ENCODE data around the gene TRMT112. TPM values are rescaled to one million over a fixed set of nuclear protein-coding genes. Genes with fewer than 3 reads are reported as not detected.

Gene TRMT112
- total RNA-seq, 1 donor from 2014 or later, result 156 TPM

- TF ChIP-seq CTCF (IDR thresholded peaks at IDR 0.05), result no peak
- intact Hi-C loops (cut with micrococcal nuclease), result no loop called here
- Mint-ChIP-seq H3K27ac (peak overlapping the region; percentile 94), H3K9me3 (no peaks in the 10 kb centered on the region), H3K4me3 (peak overlapping the region; percentile 90), H3K36me3 (ENCODE audit: low read depth) (peaks cover 28% of the 10 kb centered on the region), H3K4me1 (peaks cover 71% of the 10 kb centered on the region), H3K27me3 (no peaks in the 10 kb centered on the region)
- ChIA-PET CTCF (interaction anchor here (9.2 kb wide), 1 partner anchor 22 kb away, joined by 69 read pairs; the partner anchor contains the start of genes PRDX5 and TRMT112), POLR2A (interaction anchor here (0.6 to 5.3 kb wide), 2 partner anchors 21 to 512 kb away, joined by 4 to 94 read pairs; partner anchors contain the start of genes PRDX5 and TRMT112)
- DNase-seq, result no peak
- ATAC-seq (ENCODE audit: low read depth), result no peak
These were observed 21.4 kb upstream of the TRMT112 start for GRCh38 chr11:64338716-64339115.

- POLR2A ChIA-PET, result interaction anchor here (0.6 to 5.3 kb wide), 3 partner anchors 20 to 513 kb away, joined by 4 to 94 read pairs (median 4); partner anchors contain the start of genes PRDX5 and TRMT112
- no peaks in the 10 kb centered on the region for H3K27me3 Mint-ChIP-seq
- peaks cover 74% of the 10 kb centered on the region for H3K4me1 Mint-ChIP-seq
- TF ChIP-seq CTCF (IDR thresholded peaks at IDR 0.05), result no peak
- DNase-seq (no peak), ATAC-seq (ENCODE audit: low read depth) (no peak)
- H3K4me3 Mint-ChIP-seq, result no peak overlapping the region
- H3K9me3 Mint-ChIP-seq, result no peaks in the 10 kb centered on the region
- CTCF ChIA-PET, result interaction anchor here (9.2 kb wide), 1 partner anchor 21 kb away, joined by 69 read pairs; the partner anchor contains the start of genes PRDX5 and TRMT112
- H3K36me3 Mint-ChIP-seq (ENCODE audit: low read depth), result peaks cover 24% of the 10 kb centered on the region
- intact Hi-C loops (cut with micrococcal nuclease), result no loop called here
- peak overlapping the region; percentile 41 for H3K27ac Mint-ChIP-seq
These were observed 20.3 kb upstream of the TRMT112 start for GRCh38 chr11:64337538-64338249.

GRCh38 chr11:64334764-64335735, 17.7 kb upstream of the TRMT112 start:
- Mint-ChIP-seq H3K27me3 (no peaks in the 10 kb centered on the region), H3K9me3 (no peaks in the 10 kb centered on the region), H3K27ac (peak overlapping the region; percentile 92), H3K4me1 (peaks cover 59% of the 10 kb centered on the region), H3K36me3 (ENCODE audit: low read depth) (peaks cover 13% of the 10 kb centered on the region), H3K4me3 (peak overlapping the region; percentile 75)
- intact Hi-C loops (cut with micrococcal nuclease), result loop anchor here (1.0 to 2.0 kb wide), 3 partner anchors 17 to 30 kb away; partner anchors contain the start of genes ESRRA, PRDX5 and RPS6KA4
- POLR2A ChIA-PET, result interaction anchor here (0.6 to 2.9 kb wide), 17 partner anchors 9 to 1496 kb away, joined by 3 to 59 read pairs (median 3); partner anchors contain the start of genes BAD, ESRRA, FKBP2 and PPP1R14B
- no peak for TF ChIP-seq CTCF (IDR thresholded peaks at IDR 0.05)
- peak; percentile 79 for ATAC-seq (ENCODE audit: low read depth)
- CTCF ChIA-PET, result interaction anchor here (0.9 to 2.2 kb wide), 5 partner anchors 18 to 114 kb away, joined by 5 to 15 read pairs (median 6); partner anchors contain the start of genes PRDX5 and TRMT112
- peak; percentile 61 for DNase-seq

GRCh38 chr11:64333556-64333955, 16.2 kb upstream of the TRMT112 start:
- H3K27ac Mint-ChIP-seq, result no peak overlapping the region
- peaks cover 46% of the 10 kb centered on the region for H3K4me1 Mint-ChIP-seq
- CTCF ChIA-PET, result interaction anchor here (2.2 to 3.3 kb wide), 3 partner anchors 16 to 29 kb away, joined by 13 to 14 read pairs (median 14); partner anchors contain the start of genes ESRRA, PRDX5 and TRMT112
- POLR2A ChIA-PET, result interaction anchor here (0.6 to 2.9 kb wide), 4 partner anchors 9 to 1715 kb away, joined by 3 to 11 read pairs (median 6); no protein-coding TSS in a partner anchor
- no peaks in the 10 kb centered on the region for H3K9me3 Mint-ChIP-seq
- TF ChIP-seq CTCF (IDR thresholded peaks at IDR 0.05), result no peak
- ATAC-seq (ENCODE audit: low read depth) (no peak), DNase-seq (no peak)
- no peak overlapping the region for H3K4me3 Mint-ChIP-seq
- H3K36me3 Mint-ChIP-seq (ENCODE audit: low read depth), result peaks cover 11% of the 10 kb centered on the region
- intact Hi-C loops (cut with micrococcal nuclease), result no loop called here
- no peaks in the 10 kb centered on the region for H3K27me3 Mint-ChIP-seq

All from activated B cell treated with CpG ODN at 0.5 μM for 24 hours (primary cell).